ENCODE data around the gene GPC1. TPM values are rescaled to one million over a fixed set of nuclear protein-coding genes. Genes with fewer than 3 reads are reported as not detected.

Gene GPC1
- total and polyA plus RNA-seq, 10 of the 15 experiments (the other 5 are each of a cell fraction or from before 2014, with no cell fraction given) = 0.06 to 0.77 (median 0.23) TPM; not detected in 3

DNA sequence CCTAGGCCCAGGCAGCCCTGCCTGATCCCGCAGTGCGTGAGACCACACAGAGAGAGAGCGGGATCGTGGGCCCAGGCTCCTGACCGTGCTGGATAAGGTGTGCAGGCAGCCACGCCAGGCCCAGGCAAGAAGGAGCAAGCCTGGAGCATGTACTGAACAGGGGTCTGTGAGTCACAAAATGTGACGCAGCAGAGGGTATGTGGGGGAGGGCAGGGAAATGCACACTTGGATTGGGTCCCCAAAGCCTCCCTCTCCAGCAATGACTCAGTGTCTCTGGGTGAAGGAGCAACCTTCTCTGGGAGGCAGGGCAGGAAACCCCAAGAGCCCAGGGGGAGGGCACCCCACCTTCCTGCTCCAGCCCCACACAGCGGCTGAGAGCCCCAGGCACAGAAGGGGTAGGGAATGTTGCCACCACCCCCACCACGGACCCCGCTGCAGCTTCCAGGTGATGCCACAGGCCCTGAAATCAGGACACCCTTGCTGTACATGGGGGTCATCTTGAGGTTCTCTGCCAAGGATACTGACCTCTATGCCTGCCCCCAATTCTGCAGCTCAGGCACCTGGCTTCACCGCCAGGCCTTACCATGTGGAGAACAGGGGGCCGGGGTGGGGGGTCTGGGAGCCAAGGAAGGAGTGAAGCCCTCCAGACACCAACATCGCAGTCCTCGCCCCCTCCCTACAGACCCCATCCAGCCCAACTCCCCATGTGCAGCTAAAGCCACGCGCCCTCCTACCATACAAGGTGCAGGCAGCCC lies 1.3 kb upstream of the GPC1 start:
- Histone ChIP-seq H3K4me1 (ENCODE audit: control insufficient read depth, insufficient read depth, low read length) (no peaks in the 10 kb centered on the region), H4K20me1 (ENCODE audit: control insufficient read depth, insufficient read depth) (0 out of 2 replicates have a peak, but pooled peaks cover 2% of the 10 kb centered on the region), H3K9me3 (replicated peaks; ENCODE audit: control insufficient read depth, insufficient read depth, low read length) (no peaks in the 10 kb centered on the region), H3K79me2 (ENCODE audit: control insufficient read depth, insufficient read depth, low read length) (no peaks in the 10 kb centered on the region), H3K27me3 (replicated peaks in 1 of 2; ENCODE audit: control insufficient read depth in 2 of 2, insufficient read depth in 2 of 2, low read length in 1 of 2) (peaks cover 7 to 17% of the 10 kb centered on the region in 2 experiments), H3K9ac (ENCODE audit: control insufficient read depth, insufficient read depth, low read length) (no peak overlapping the region), H3K27ac (ENCODE audit: control insufficient read depth, insufficient read depth) (no peak overlapping the region), H3K4me2 (ENCODE audit: control insufficient read depth, insufficient read depth) (peak overlapping the region; percentile 69; the same call in 1 of the 2 replicates), H3K4me3 (no peak overlapping the region), H3K36me3 (ENCODE audit: control insufficient read depth in 2 of 2, insufficient read depth in 2 of 2, low read length in 1 of 2) (no peaks in the 10 kb centered on the region), H2AFZ (ENCODE audit: control insufficient read depth, low read depth, low read length) (no peak overlapping the region)
- TF ChIP-seq CBFB (IDR thresholded peaks at IDR 0.05; ENCODE audit: low read depth) = no peak
- ChIA-PET POLR2A (no interaction called here), SMC1A (ENCODE audit: uncharacterized antibody, unreplicated experiment) (no interaction called here), RAD21 (ENCODE audit: unreplicated experiment) (no interaction called here), CTCF (no interaction called here)
- intact Hi-C loops (cut with micrococcal nuclease; ENCODE audit: unreplicated experiment) (no loop called here), in situ Hi-C loops (cut with MboI) (no loop called here)
- FAIRE-seq (no peak), ATAC-seq (no peak), DNase-seq (ENCODE audit: low read depth, low spot score) (no peak)
- WGBS (ENCODE audit: insufficient coverage, insufficient replicate concordance, low lambda C conversion rate, missing lambda C conversion rate) = 59% methylated on average over 16 of the region's 16 CpGs
- no TSS peak for BruUV-seq (replicated peaks)

DNA sequence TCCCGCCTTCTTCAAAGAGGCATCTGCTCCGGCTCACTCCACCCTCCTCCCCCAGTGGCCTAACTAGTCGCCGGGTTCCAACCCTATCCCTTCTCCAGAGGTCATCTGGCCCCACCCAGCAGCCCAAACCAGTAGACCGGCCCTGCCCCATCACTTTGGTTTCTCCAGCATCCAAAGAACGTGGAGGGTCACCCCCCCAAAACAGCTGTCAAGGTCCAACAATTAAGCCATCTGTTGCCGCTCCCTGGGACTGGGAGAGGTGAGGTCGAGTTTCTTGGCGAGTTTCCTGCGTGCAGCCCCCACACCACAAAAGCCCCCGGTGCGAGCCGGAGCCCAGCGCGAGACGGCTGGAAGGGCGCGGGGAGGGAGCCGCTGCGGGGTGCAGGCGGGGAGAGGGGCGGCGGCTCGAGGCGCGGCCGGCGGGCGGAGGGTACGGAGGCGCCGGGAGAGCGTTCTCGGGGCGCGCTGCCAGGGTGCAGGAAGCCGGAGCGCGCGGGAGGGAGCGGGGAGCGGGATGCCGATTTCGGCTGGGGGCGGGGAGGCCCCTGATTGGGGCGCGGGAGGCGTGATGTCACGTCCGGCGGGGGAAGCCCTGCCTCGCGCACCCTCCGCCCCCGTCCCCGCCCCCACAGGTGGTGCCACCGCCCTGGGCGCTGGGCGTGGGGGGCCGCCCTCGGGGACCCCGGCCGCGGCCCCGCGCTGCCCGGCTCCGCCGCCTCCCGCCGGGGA lies 571 bp upstream of the GPC1 start:
- Histone ChIP-seq H3K79me2 (ENCODE audit: control insufficient read depth, insufficient read depth, low read length) (no peaks in the 10 kb centered on the region), H2AFZ (ENCODE audit: control insufficient read depth, low read depth, low read length) (peak overlapping the region; percentile 51), H3K27me3 (replicated peaks in 1 of 2; ENCODE audit: control insufficient read depth in 2 of 2, insufficient read depth in 2 of 2, low read length in 1 of 2) (peaks cover 7 to 17% of the 10 kb centered on the region in 2 experiments), H3K4me2 (ENCODE audit: control insufficient read depth, insufficient read depth) (peak overlapping the region; percentile 69), H3K36me3 (ENCODE audit: control insufficient read depth in 2 of 2, insufficient read depth in 2 of 2, low read length in 1 of 2) (no peaks in the 10 kb centered on the region), H3K27ac (ENCODE audit: control insufficient read depth, insufficient read depth) (no peak overlapping the region), H3K9ac (ENCODE audit: control insufficient read depth, insufficient read depth, low read length) (no peak overlapping the region), H4K20me1 (ENCODE audit: control insufficient read depth, insufficient read depth) (0 out of 2 replicates have a peak, but pooled peaks cover 2% of the 10 kb centered on the region), H3K4me1 (ENCODE audit: control insufficient read depth, insufficient read depth, low read length) (no peaks in the 10 kb centered on the region), H3K9me3 (replicated peaks; ENCODE audit: control insufficient read depth, insufficient read depth, low read length) (no peaks in the 10 kb centered on the region), H3K4me3 (peak overlapping the region; percentile 64; the same call in 1 of the 2 replicates)
- intact Hi-C loops (cut with micrococcal nuclease; ENCODE audit: unreplicated experiment) = loop anchor here (5.0 kb wide), 2 partner anchors 203 to 373 kb away; no protein-coding TSS in a partner anchor
- ATAC-seq (peak; percentile 69), FAIRE-seq (no peak), DNase-seq (ENCODE audit: low read depth, low spot score) (no peak)
- TF ChIP-seq EZH2 (IDR thresholded peaks at IDR 0.05; ENCODE audit: borderline replicate concordance, control insufficient read depth, low read depth, low read length) = no peak
- peak; percentile 66; the same call in 1 of the 2 replicates for TF ChIP-seq CREB1 (IDR thresholded peaks at IDR 0.05; ENCODE audit: low read depth)
- peak; percentile 37; the same call in 1 of the 2 replicates for TF ChIP-seq POLR2A (IDR thresholded peaks at IDR 0.05; ENCODE audit: low read depth, low read length)
- TF ChIP-seq CBFB (IDR thresholded peaks at IDR 0.05; ENCODE audit: low read depth) = no peak
- TF ChIP-seq EGR1 (IDR thresholded peaks at IDR 0.05; ENCODE audit: borderline replicate concordance in 1 of 2, low read depth in 2 of 2, low read length in 2 of 2) = peak in 1 of 2 experiments; percentile 66; a peak in 2 of 3 replicates
- TF ChIP-seq NFYB (IDR thresholded peaks at IDR 0.05; ENCODE audit: insufficient read depth, low read depth, low read length) = peak; percentile 54; the same call in 1 of the 2 replicates
- ChIA-PET RAD21 (ENCODE audit: unreplicated experiment) (no interaction called here), SMC1A (ENCODE audit: uncharacterized antibody, unreplicated experiment) (no interaction called here), POLR2A (no interaction called here), CTCF (no interaction called here)
- WGBS (ENCODE audit: insufficient coverage, insufficient replicate concordance, low lambda C conversion rate, missing lambda C conversion rate) = 8% methylated on average over 7 of the region's 71 CpGs
- BruUV-seq (replicated peaks) = no TSS peak
- in situ Hi-C loops (cut with MboI) = no loop called here
